Endodermal cell (in vitro differentiated cells): ENCODE data around the gene WIPI1. TPM values are rescaled to one million over a fixed set of nuclear protein-coding genes. Genes with fewer than 3 reads are reported as not detected.

ENCODE experiments used
- DNase-seq: peaks from one replicate; pipeline ENCODE4 v3.0.0-alpha.2; 2017
- H3K27ac ChIP-seq: 2 replicates; pipeline ENCODE4 v1.5.1; 2013; ENCODE audit warnings: mild to moderate bottlenecking, low read depth, low read length, moderate library complexity
- H3K27me3 ChIP-seq: 2 replicates; pipeline ENCODE4 v1.6.1; 2013; ENCODE audit warnings: mild to moderate bottlenecking, low read length, moderate library complexity; ENCODE audit not compliant: insufficient read depth, control insufficient read depth, poor library complexity, severe bottlenecking
- H3K36me3 ChIP-seq: 2 replicates; pipeline ENCODE4 v1.7.0; 2013; ENCODE audit warnings: mild to moderate bottlenecking, low read length, moderate library complexity; ENCODE audit not compliant: control insufficient read depth, insufficient read depth
- H3K4me1 ChIP-seq: one replicate; pipeline ENCODE4 v1.7.0; 2013; ENCODE audit warnings: low read length; ENCODE audit not compliant: control insufficient read depth, insufficient read depth
- H3K4me3 ChIP-seq: 2 replicates; pipeline ENCODE4 v1.5.1; 2013; ENCODE audit warnings: mild to moderate bottlenecking, low read length, moderate library complexity
- H3K9ac ChIP-seq: 2 replicates; pipeline ENCODE4 v1.6.1; 2013; ENCODE audit warnings: mild to moderate bottlenecking, low read length, moderate library complexity; ENCODE audit not compliant: poor library complexity, severe bottlenecking; ENCODE audit errors: extremely low read depth
- H3K9me3 ChIP-seq: 2 replicates; pipeline ENCODE4 v1.6.1; 2013; ENCODE audit warnings: mild to moderate bottlenecking, low read length, moderate library complexity; ENCODE audit not compliant: control insufficient read depth
- H3K27ac Mint-ChIP-seq: 2 replicates; pipeline ENCODE4 v1.8.0; 2020; ENCODE audit warnings: mixed read lengths
- H3K27me3 Mint-ChIP-seq: 2 replicates; pipeline ENCODE4 v1.8.0; 2021; ENCODE audit warnings: mild to moderate bottlenecking, mixed read lengths; ENCODE audit not compliant: insufficient read depth
- H3K36me3 Mint-ChIP-seq: 2 replicates; pipeline ENCODE4 v1.8.0; 2020; ENCODE audit warnings: low read depth, mixed read lengths
- H3K4me1 Mint-ChIP-seq: 2 replicates; pipeline ENCODE4 v1.8.0; 2020; ENCODE audit warnings: mixed read lengths
- H3K4me3 Mint-ChIP-seq: 2 replicates; pipeline ENCODE4 v1.8.0; 2020; ENCODE audit warnings: mild to moderate bottlenecking, moderate library complexity, mixed read lengths
- H3K9me3 Mint-ChIP-seq: 2 replicates; pipeline ENCODE4 v1.8.0; 2020; ENCODE audit warnings: mild to moderate bottlenecking, mixed read lengths
- CTCF ChIP-seq: fragments of 200-600 bp; sonication (generic); conservative IDR thresholded peaks from 2 replicates; pipeline ENCODE4 v1.5.0; 2021; ENCODE audit warnings: antibody characterized with exemption, mild to moderate bottlenecking
- WGBS, 2 experiments: methylation state at CpG; one replicate each; pipeline versions ENCODE4 v1.1.5 to v1.1.7; 2013; ENCODE audit warnings: missing lambda C conversion rate in 2 of 2, mixed read lengths in 1 of 2; ENCODE audit not compliant: insufficient coverage in 1 of 2, insufficient read length in 1 of 2; 5-methylcytosine and 5-hydroxymethylcytosine counted together
- total RNA-seq, 2 donors: library from RNA; stranded (reverse); fragmentation: NEBNext Ultra II Directional in 1 of 2; extraction: Animal tissue kit (Norgen Biotek cat#: 25700) in 1 of 2; gene quantifications; 2 replicates in 1 of 2; 3 replicates in 1 of 2; pipeline ENCODE4 v1.2.1, GENCODE V29; 2021

WIPI1 gene
- total RNA-seq, 2 donors from 2014 or later = 32.0 to 39.5 TPM

GRCh38 chr17:68396226-68397107, 60.8 kb downstream of the WIPI1 start:
- Mint-ChIP-seq H3K9me3 (peaks cover 6% of the 10 kb centered on the region), H3K4me1 (peaks cover 6% of the 10 kb centered on the region)
- 92 to 95% methylated on average over 5 to 10 of the region's 10 CpGs for WGBS, 2 experiments

GRCh38 chr17:68394608-68395331, 62.5 kb downstream of the WIPI1 start:
- H3K27me3 ChIP-seq = no peaks in the 10 kb centered on the region
- H3K9me3 Mint-ChIP-seq = peaks cover 6% of the 10 kb centered on the region
- H3K27ac ChIP-seq = no peak overlapping the region
- peaks cover 1% of the 10 kb centered on the region for H3K27me3 Mint-ChIP-seq
- H3K9me3 ChIP-seq = no peaks in the 10 kb centered on the region
- no peak for TF ChIP-seq CTCF
- WGBS, 2 experiments = 83 to 90% methylated on average over 8 to 12 of the region's 12 CpGs
- no peaks in the 10 kb centered on the region for H3K4me1 ChIP-seq
- no peak overlapping the region for H3K4me3 ChIP-seq
- peaks cover 6% of the 10 kb centered on the region for H3K4me1 Mint-ChIP-seq
- DNase-seq = peak; percentile 38
- no peaks in the 10 kb centered on the region for H3K36me3 Mint-ChIP-seq
- H3K27ac Mint-ChIP-seq = no peak overlapping the region
- no peak overlapping the region for H3K9ac ChIP-seq
- H3K4me3 Mint-ChIP-seq = no peak overlapping the region
- no peaks in the 10 kb centered on the region for H3K36me3 ChIP-seq

More at GRCh38 chr17:68396226-68397107, 60.8 kb downstream of the WIPI1 start:
- Histone ChIP-seq H3K27ac (no peak overlapping the region), H3K9me3 (no peaks in the 10 kb centered on the region), H3K27me3 (no peaks in the 10 kb centered on the region), H3K9ac (no peak overlapping the region), H3K36me3 (no peaks in the 10 kb centered on the region), H3K4me3 (no peak overlapping the region), H3K4me1 (no peaks in the 10 kb centered on the region)
- H3K4me3 Mint-ChIP-seq = no peak overlapping the region
- no peak overlapping the region for H3K27ac Mint-ChIP-seq
- TF ChIP-seq CTCF = no peak
- H3K27me3 Mint-ChIP-seq = peaks cover 1% of the 10 kb centered on the region
- DNase-seq = peak; percentile 28
- no peaks in the 10 kb centered on the region for H3K36me3 Mint-ChIP-seq

GRCh38 chr17:68391561-68392268, 65.6 kb downstream of the WIPI1 start:
- Histone ChIP-seq H3K9me3 (no peaks in the 10 kb centered on the region), H3K27ac (no peak overlapping the region), H3K27me3 (no peaks in the 10 kb centered on the region), H3K36me3 (no peaks in the 10 kb centered on the region), H3K9ac (no peak overlapping the region), H3K4me3 (no peak overlapping the region), H3K4me1 (no peaks in the 10 kb centered on the region)
- TF ChIP-seq CTCF = no peak
- H3K27me3 Mint-ChIP-seq = no peaks in the 10 kb centered on the region
- peaks cover 6% of the 10 kb centered on the region for H3K9me3 Mint-ChIP-seq
- no peak overlapping the region for H3K27ac Mint-ChIP-seq
- no peak overlapping the region for H3K4me3 Mint-ChIP-seq
- H3K36me3 Mint-ChIP-seq = no peaks in the 10 kb centered on the region
- H3K4me1 Mint-ChIP-seq = no peaks in the 10 kb centered on the region
- DNase-seq = peak; percentile 34
- 91 to 92% methylated on average over 14 to 16 of the region's 16 CpGs for WGBS, 2 experiments
